Transverse colon (tissue), 4 donors: ENCODE measurements around the gene CNOT10. TPM values are rescaled to one million over a fixed set of nuclear protein-coding genes. Genes with fewer than 3 reads are reported as not detected.

Experiments used
- DNase-seq: peaks from one replicate; pipeline ENCODE4 v3.0.0-alpha.2; 2019
- H3K27ac ChIP-seq, 4 donors: fragments of 200-600 bp; sonication (generic); 2 replicates each; pipeline ENCODE4 v1.5.1; 2016 to 2018; ENCODE audit warnings: inconsistent platforms in 4 of 4
- H3K27me3 ChIP-seq: fragments of 200-600 bp; sonication (generic); 2 replicates; pipeline ENCODE4 v1.5.1; 2017; ENCODE audit warnings: inconsistent platforms
- H3K36me3 ChIP-seq, 4 donors: fragments of 200-600 bp; sonication (generic); 2 replicates each; pipeline ENCODE4 v1.5.1; 2017 to 2019; ENCODE audit warnings: inconsistent platforms in 4 of 4
- H3K4me1 ChIP-seq, 4 donors: fragments of 200-600 bp; sonication (generic); 2 replicates each; pipeline ENCODE4 v1.5.1; 2017 to 2020; ENCODE audit warnings: inconsistent platforms in 4 of 4
- H3K4me3 ChIP-seq, 4 donors: fragments of 200-600 bp; sonication (generic); 1 replicate in 1 of 4; 2 replicates in 3 of 4; pipeline versions ENCODE4 v1.5.1 to v1.6.1; 2017 to 2019; ENCODE audit warnings: inconsistent platforms in 4 of 4
- H3K9me3 ChIP-seq, 2 donors: fragments of 200-600 bp; sonication (generic); 2 replicates each; pipeline ENCODE4 v1.5.1; 2017 to 2019; ENCODE audit warnings: inconsistent platforms in 2 of 2
- EP300 ChIP-seq: sonication (generic); formaldehyde crosslinking; IDR thresholded peaks from one replicate; pipeline ENCODE4 v1.6.1; 2017; ENCODE audit warnings: antibody characterized with exemption, low read depth
- POLR2A ChIP-seq: fragments of 450-650 bp; IDR thresholded peaks from one replicate; pipeline ENCODE4 v1.6.1; 2016; ENCODE audit warnings: antibody characterized with exemption, mild to moderate bottlenecking, moderate library complexity
- POLR2AphosphoS5 ChIP-seq, 3 donors: sonication (generic); formaldehyde crosslinking; IDR thresholded peaks; one replicate each; pipeline ENCODE4 v1.6.1; 2016; ENCODE audit warnings: antibody characterized with exemption in 3 of 3
- WGBS, 2 donors: methylation state at CpG; one replicate each; pipeline ENCODE4 v1.1.5; 2018; ENCODE audit warnings: low coverage in 1 of 2; 5-methylcytosine and 5-hydroxymethylcytosine counted together
- in situ Hi-C, 4 donors: fragments of 200-750 bp; cut with MboI; loops; one replicate each; pipeline versions ENCODE4 v1.15.0 to v1.15.1; 2017; ENCODE audit warnings: low sequenced_read_pairs in 3 of 4, low pct_ligation_motif_present in 1 of 4, low pct_unique_long_range_greater_than_20kb in 1 of 4
- intact Hi-C: fragments of 100-400 bp; cut with DNase I; formaldehyde crosslinking; loops from one replicate; pipeline ENCODE4 v1.15.1; 2023; ENCODE audit warnings: low total_unique reads
- total RNA-seq, 4 donors: library from RNA; depleted of rRNA; stranded (reverse); fragments of >200 nt; gene quantifications; one replicate each; pipeline ENCODE4 v1.1.0, GENCODE V29; 2016
- TF ChIP-seq, protein P1 (sequence below), 5 experiments: fragments of 200-600 bp in 3 of 5; fragments of 450-650 bp in 2 of 5; sonication (generic) in 3 of 5; IDR thresholded peaks; 1 replicate in 2 of 5; 2 replicates in 3 of 5; pipeline ENCODE4 v1.5.1; 2016 to 2017; ENCODE audit warnings: antibody characterized with exemption in 5 of 5, inconsistent platforms in 3 of 5, mild to moderate bottlenecking in 2 of 5, moderate library complexity in 1 of 5

The CNOT10 gene
- total RNA-seq, 4 donors from 2014 or later = 13.8 to 34.6 (median 25.2) TPM

DNA sequence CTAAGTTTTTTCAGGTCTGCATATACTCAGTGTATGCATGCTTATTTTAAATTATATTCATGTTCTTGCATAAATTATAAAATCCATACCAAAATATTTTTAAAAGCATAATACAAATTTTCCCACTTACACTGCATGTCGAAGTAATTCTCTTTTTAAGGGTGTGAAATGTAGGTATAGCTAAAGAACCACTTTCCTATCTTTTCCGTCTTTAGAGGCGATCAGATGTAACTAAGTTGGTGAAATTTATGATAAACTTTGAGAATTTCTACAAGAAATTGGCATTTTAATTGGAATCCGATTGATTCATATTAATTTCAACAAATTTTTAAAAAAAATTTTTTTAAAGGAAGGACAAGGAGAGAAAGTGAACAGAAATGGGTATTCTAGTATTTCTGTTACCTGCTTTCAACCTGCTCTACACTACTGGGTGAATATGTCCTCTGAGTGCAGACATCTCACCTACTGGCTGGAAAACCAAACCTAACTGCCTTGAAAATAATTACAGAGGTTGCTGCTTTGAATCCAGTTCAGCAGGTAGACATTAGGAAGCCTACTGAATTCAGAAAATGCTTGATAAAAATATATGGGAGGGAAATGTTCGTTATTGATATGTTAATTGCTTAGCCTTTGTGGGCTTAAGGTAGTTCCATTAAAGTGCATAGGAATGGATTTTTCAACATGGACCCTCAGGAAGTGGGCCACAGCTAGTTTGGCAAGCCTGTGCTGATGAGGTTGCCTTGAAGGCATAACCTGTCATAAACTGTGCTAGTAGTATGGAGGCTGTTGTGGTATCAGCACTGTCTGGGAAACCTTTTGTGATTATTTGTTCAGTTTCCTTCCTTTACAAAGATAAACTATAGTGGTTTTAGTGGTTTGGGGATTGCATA lies 137.9 kb downstream of the CNOT10 start:
- WGBS, 2 donors = 72 to 82% methylated on average over 5 of the region's 5 CpGs
- H3K27ac ChIP-seq = no peak overlapping the region

More for the DNA sequence above, 137.9 kb downstream of the CNOT10 start:
- intact Hi-C loops (no loop called here), in situ Hi-C loops (no loop called here)
- Histone ChIP-seq H3K27me3 (peaks cover 81% of the 10 kb centered on the region), H3K36me3 (no peaks in the 10 kb centered on the region), H3K9me3 (no peaks in the 10 kb centered on the region), H3K4me3 (no peak overlapping the region), H3K4me1 (peaks cover 1 to 17% (median 8%) of the 10 kb centered on the region in 4 donors)
- TF ChIP-seq EP300 = no peak
- TF ChIP-seq, protein P1, sequence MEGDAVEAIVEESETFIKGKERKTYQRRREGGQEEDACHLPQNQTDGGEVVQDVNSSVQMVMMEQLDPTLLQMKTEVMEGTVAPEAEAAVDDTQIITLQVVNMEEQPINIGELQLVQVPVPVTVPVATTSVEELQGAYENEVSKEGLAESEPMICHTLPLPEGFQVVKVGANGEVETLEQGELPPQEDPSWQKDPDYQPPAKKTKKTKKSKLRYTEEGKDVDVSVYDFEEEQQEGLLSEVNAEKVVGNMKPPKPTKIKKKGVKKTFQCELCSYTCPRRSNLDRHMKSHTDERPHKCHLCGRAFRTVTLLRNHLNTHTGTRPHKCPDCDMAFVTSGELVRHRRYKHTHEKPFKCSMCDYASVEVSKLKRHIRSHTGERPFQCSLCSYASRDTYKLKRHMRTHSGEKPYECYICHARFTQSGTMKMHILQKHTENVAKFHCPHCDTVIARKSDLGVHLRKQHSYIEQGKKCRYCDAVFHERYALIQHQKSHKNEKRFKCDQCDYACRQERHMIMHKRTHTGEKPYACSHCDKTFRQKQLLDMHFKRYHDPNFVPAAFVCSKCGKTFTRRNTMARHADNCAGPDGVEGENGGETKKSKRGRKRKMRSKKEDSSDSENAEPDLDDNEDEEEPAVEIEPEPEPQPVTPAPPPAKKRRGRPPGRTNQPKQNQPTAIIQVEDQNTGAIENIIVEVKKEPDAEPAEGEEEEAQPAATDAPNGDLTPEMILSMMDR (IDR thresholded peaks at IDR 0.05) = no peak
- TF ChIP-seq POLR2AphosphoS5 (IDR thresholded peaks at IDR 0.05) = no peak
- no peak for TF ChIP-seq POLR2A
- no peak for DNase-seq

Other genes starting within 250 kb of the CNOT10 start
- 10 to 100 TPM; 13.8 to 68.9 (median 43.6) TPM for gene CMTM6, start 182.3 kb upstream of the CNOT10 start, total RNA-seq
- gene DYNC1LI1, start 114.3 kb upstream of the CNOT10 start, total RNA-seq = 10 to 100 TPM in 2 of 4 donors, 1 to 10 TPM in 2; 2.4 to 25.9 (median 12.1) TPM
- not detected for gene TRIM71, start 132.8 kb downstream of the CNOT10 start, total RNA-seq